Astrocyte (in vitro differentiated cells and primary cell): ENCODE data around the gene TRIML1.

Source experiments
- EZH2 ChIP-seq: IDR thresholded peaks from 2 replicates; pipeline ENCODE4 v1.6.1; 2012; ENCODE audit warnings: mild to moderate bottlenecking, low read length, inconsistent platforms; ENCODE audit not compliant: insufficient read depth
- TF ChIP-seq, protein P1 (sequence below): IDR thresholded peaks from 2 replicates; pipeline ENCODE4 v1.5.1; 2011; ENCODE audit warnings: low read depth, mild to moderate bottlenecking, inconsistent platforms, low read length, moderate library complexity; ENCODE audit not compliant: insufficient read depth

DNA sequence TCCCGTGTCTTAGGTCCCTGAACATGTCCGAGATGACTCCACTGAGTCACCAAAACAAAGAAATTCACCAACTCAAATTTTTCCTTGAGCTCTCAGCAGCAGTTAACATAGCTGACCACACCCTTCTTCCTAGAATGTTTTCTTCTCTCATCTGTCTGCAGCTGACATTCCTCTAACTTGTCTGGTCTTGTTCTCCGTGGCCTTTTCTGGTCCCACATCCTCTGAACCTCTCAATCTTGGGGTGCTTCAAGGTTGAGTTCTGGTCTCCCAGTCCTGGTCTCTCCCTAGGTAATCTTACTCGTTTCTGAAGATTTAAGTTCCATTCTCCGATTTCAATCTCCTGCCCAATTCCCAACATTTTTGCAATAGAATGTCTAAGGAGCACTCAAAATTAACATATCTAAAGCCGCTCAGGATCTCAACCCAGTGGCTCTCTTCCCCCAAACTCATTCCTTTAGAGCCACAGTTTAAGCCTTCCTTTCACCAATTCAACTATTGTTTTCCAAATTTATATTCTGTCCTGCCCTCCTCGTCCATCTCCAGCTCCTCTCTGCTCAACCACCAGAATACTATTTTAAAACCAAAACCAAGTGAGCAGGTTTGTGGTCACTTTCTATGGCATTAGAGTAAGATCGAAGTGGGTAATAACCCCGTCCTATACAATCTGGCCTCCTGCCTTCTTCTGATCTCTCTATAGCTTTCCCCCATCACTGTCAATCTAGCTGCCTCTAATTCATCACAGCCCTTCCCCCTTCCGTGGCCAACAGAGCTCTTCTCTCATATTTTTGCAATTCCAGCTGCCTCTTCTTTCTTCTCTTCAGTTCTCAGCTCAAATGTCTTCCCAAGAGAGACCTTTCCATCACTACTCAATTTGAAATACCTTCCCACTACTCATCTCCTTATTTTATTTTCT lies 31.1 kb upstream of the TRIML1 start:
- TF ChIP-seq, protein P1, sequence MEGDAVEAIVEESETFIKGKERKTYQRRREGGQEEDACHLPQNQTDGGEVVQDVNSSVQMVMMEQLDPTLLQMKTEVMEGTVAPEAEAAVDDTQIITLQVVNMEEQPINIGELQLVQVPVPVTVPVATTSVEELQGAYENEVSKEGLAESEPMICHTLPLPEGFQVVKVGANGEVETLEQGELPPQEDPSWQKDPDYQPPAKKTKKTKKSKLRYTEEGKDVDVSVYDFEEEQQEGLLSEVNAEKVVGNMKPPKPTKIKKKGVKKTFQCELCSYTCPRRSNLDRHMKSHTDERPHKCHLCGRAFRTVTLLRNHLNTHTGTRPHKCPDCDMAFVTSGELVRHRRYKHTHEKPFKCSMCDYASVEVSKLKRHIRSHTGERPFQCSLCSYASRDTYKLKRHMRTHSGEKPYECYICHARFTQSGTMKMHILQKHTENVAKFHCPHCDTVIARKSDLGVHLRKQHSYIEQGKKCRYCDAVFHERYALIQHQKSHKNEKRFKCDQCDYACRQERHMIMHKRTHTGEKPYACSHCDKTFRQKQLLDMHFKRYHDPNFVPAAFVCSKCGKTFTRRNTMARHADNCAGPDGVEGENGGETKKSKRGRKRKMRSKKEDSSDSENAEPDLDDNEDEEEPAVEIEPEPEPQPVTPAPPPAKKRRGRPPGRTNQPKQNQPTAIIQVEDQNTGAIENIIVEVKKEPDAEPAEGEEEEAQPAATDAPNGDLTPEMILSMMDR = no peak
- TF ChIP-seq EZH2 = no peak
